Stimulated activated CD8-positive, alpha-beta memory T cell treated with anti-CD3 and anti-CD28 coated beads, Interleukin-12 subunit alpha, Interleukin-12 subunit beta, amount 100 ng/mL, for 1 hour (primary cell): ENCODE results near the gene IFTAP.

Experiments
- DNase-seq: peaks from one replicate; pipeline ENCODE4 v3.0.0-alpha.2; 2020; ENCODE audit warnings: low read depth

The IFTAP gene

GRCh38 chr11:36598051-36598450, 3.7 kb downstream of the IFTAP start, which contains the start of gene RAG2:
Gene RAG2, minus strand, starts transcription at chr11:36598236. Its CDS starts 4,068 bp downstream, at chr11:36594168.
- no peak for DNase-seq

DNA sequence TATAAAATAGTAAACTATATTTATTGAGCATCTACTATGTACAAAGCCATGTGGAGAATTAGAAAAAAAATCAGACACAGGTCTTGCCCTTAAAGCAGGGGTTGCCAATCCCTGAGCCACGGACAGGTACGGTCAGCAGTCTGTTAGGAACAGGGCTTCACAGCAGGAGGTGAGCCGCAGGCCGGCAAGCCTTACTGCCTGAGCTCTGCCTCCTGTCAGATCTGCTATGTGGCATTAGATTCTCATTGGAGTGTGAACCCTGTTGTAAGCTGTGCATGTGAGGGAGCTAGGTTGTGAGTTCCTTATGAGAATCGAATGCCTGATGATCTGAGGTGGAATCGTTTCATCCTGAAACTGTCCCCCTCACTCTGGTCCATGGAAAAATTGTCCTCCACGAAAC, 5.9 kb downstream of the IFTAP start:
- no peak for DNase-seq

- DNase-seq = no peak
Measured at GRCh38 chr11:36601155-36601554, 6.9 kb downstream of the IFTAP start.

- no peak for DNase-seq
Measured at GRCh38 chr11:36602135-36602534, 7.8 kb downstream of the IFTAP start.

DNA sequence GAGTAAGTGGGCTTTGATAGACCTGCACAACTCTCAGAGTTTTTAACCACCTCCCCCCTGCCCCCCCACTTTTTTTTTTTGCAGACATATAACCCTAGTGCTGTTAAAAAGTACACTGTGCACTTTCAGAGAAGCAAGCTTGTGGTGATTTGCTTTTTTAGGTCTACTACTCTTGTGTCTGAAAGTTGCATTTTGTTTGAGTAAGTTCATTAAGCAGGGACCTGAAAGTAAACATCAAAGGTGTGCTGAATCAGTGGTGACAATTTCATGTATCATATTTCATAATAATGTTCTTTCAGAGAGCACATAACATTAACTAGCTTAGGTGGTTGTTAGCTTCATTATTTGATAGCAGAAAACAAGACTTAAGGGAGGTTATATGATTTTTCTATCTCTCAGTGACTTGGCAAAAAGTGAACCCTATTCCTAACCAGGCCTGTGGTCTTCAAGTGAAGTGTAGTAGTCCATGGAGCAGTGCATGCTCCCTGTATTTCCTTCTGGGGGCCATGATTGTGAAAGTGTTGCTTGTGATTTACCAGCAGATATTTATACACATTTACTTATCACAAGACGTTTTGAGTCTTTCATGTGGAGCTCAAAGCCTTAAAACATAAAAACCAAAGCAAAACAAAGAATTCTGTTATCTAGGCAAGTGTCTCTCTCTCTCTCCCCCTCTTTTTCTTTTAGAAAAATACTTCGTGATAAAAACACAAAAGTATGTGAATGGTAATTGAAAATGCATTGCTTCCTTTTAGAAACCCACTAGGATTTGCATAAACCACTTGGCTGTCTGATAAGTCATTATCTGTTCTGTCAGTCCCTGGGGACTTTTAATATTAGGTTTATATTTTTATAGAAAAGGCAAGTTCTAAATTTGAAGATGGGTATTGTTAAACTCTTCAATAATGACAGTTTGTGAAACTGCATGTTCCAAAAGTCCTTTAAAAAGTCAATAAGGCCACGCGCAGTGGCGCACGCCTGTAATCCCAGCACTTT, 11.2 kb downstream of the IFTAP start:
- no peak for DNase-seq

GRCh38 chr11:36608491-36609199, 14.3 kb downstream of the IFTAP start:
- DNase-seq = no peak

GRCh38 chr11:36609383-36609782, 15.1 kb downstream of the IFTAP start:
- DNase-seq = no peak

DNA sequence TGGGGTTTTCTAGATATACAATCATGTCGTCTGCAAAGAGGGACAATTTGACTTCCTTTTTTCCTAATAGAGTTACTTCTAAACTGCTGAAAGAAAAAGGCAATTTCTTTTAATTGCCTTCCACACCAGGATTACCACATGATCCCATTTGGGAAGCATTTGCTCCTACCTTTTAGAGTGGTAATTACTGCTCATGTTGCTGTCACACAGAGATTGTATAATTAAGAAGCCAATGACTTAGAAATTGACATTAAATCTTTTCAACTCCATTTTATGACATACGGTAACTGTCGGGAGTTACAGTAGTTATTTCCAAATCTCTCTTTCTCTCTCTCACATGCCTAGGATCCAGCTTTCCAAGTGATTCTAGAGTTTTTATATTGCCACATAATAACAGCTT, 21.5 kb downstream of the IFTAP start:
- DNase-seq = no peak

- DNase-seq = no peak
Measured at GRCh38 chr11:36617543-36618362, 23.5 kb downstream of the IFTAP start.

- no peak for DNase-seq
Measured at GRCh38 chr11:36618363-36619047, 24.2 kb downstream of the IFTAP start.

DNA sequence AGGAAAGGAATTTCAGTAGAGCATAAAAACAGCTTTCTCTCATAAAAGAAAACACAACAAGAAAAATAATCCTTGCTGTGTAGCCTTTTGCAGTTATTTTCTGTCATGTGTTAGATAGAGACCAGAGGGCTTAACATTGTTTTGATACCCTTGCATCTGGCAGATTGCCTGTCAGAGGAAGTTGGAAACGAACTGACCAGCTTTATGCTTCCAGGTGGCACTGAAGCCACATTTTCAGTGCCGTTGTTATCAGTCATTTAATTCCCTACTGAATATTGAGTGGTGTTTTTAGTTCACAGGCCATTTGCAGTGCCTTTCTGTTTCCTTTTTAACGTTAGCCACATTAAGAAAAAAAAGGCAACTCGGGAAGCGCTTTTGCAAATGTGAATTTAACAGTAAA, 25.2 kb downstream of the IFTAP start:
- DNase-seq = no peak

- no peak for DNase-seq
Measured at GRCh38 chr11:36620246-36620645, 25.9 kb downstream of the IFTAP start.

DNA sequence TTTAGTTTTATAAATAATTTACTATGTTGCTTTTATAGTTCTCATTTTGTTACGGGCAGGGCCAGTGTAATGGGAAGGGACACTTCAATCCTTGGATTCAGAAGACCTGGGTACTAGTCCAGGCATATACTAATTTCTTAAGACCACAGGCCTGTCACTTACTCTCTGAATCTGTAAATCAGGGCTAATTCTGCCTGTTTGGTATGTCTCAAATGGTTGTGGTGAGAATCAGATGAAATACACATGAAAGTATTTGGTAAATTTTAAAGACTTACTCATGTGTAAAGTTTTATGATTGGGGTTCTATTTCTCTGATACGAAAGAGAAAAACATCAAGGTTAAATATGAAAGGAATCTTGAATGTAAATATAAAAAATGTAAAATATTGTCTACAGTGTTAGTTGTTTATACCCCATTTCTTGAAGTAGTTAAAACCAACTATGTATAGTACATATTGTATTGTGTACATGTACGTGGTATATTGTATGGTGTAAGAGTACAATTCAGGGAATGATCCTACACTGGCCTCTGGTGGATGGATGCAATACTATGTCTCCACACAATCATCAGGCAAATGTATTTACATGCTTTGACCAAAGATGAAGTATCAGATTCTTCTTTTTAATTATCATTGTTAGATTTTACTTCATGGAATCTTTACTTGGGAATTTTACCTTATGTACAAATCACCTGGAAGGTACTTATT, 28.3 kb downstream of the IFTAP start:
- DNase-seq = no peak

DNA sequence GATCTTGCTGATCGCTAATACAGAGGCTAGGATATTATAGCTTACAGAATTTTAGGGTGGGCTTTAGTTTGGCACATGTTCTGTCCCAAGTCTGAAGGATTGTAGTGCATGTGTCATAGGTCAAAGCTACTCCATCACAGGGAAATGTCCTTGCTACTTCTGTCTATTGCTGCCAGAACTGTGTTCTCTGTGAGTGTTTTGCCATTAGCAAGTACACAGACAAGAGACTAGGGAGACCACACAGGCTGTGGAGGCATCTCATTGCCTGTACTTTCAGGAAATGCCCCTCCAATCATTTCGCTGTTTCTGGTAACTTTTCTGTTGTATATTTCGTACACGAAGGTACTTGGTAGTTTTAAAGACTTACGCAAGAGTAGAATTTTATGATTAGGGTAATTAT, 29.2 kb downstream of the IFTAP start:
- no peak for DNase-seq

- no peak for DNase-seq
Measured at GRCh38 chr11:36627006-36627405, 32.7 kb downstream of the IFTAP start.

- no peak for DNase-seq
Measured at GRCh38 chr11:36627471-36627870, 33.2 kb downstream of the IFTAP start.

GRCh38 chr11:36628141-36628540, 33.8 kb downstream of the IFTAP start:
- no peak for DNase-seq

- no peak for DNase-seq
Measured at GRCh38 chr11:36628765-36629244, 34.5 kb downstream of the IFTAP start.

- no peak for DNase-seq
Measured at GRCh38 chr11:36631774-36632173, 37.5 kb downstream of the IFTAP start.

- DNase-seq = no peak
Measured at GRCh38 chr11:36635066-36635862, 41.0 kb downstream of the IFTAP start.
